SK-N-SH (cell line): Measurements from ENCODE around the gene RAB3B. TPM values are rescaled to one million over a fixed set of nuclear protein-coding genes. Genes with fewer than 3 reads are reported as not detected.
A peak's percentile ranks its signal among the peaks of the same experiment; 100 is the strongest.
"Not testable (repeated sequence)": the region's sequence is repeated elsewhere in the genome, so short reads cannot be mapped to it uniquely, and the experiment has no call there.

Source experiments
- CTCF ChIA-PET: fragments of 300-600, 350-600 bp; formaldehyde crosslinking; extraction: SDS; loops from one replicate; lab custom pipeline; 2021; lab: Yijun Ruan, JAX
- POLR2A ChIA-PET: fragments of 350-600 bp; sonication (Branson Sonifier 250); formaldehyde crosslinking; extraction: SDS; loops from one replicate; lab custom pipeline; 2020; ENCODE audit warnings: antibody characterized with exemption, inconsistent platforms; lab: Yijun Ruan, JAX
- DNase-seq: peaks from one replicate; pipeline ENCODE4 v3.0.0; 2012
- H2AFZ ChIP-seq: fragments of 200-600 bp; sonication (generic); 2 replicates; pipeline ENCODE4 v1.8.1; 2016; ENCODE audit warnings: antibody characterized with exemption, mild to moderate bottlenecking, low read depth
- H3F3A ChIP-seq: fragments of 200-600 bp; sonication (generic); replicated peaks from 2 replicates; pipeline ENCODE3; 2016; ENCODE audit warnings: antibody characterized with exemption, mild to moderate bottlenecking; ENCODE audit not compliant: insufficient read depth
- H3K27ac ChIP-seq, 2 experiments: fragments of 200-500 bp in 1 of 2; fragments of 200-600 bp in 1 of 2; sonication (Bioruptor generic) in 1 of 2; sonication (generic), shearing (Covaris generic) in 1 of 2; 2 replicates each; pipeline versions ENCODE4 v1.5.1 to v1.6.1; 2014 to 2016; ENCODE audit warnings: low read depth in 2 of 2, inconsistent platforms in 1 of 2, low read length in 1 of 2, mild to moderate bottlenecking in 1 of 2, mixed read lengths in 1 of 2
- H3K27me3 ChIP-seq: fragments of 200-600 bp; sonication (generic), shearing (Covaris generic); 2 replicates; pipeline ENCODE4 v1.6.1; 2016; ENCODE audit warnings: mixed run types; ENCODE audit not compliant: insufficient read depth
- H3K36me3 ChIP-seq, 2 experiments: fragments of 200-500 bp in 1 of 2; fragments of 200-600 bp in 1 of 2; sonication (Bioruptor generic) in 1 of 2; sonication (generic) in 1 of 2; replicated peaks in 1 of 2; 2 replicates each; pipeline versions ENCODE3 to v1.5.1; 2014 to 2016; ENCODE audit warnings: low read length in 1 of 2, mild to moderate bottlenecking in 1 of 2; ENCODE audit not compliant: insufficient read depth in 2 of 2, control insufficient read depth in 1 of 2
- H3K4me1 ChIP-seq, 2 experiments: fragments of 200-500 bp in 1 of 2; fragments of 200-600 bp in 1 of 2; sonication (Bioruptor generic) in 1 of 2; sonication (generic), shearing (Covaris generic) in 1 of 2; 2 replicates each; pipeline versions ENCODE4 v1.5.1 to v1.6.1; 2014 to 2016; ENCODE audit warnings: low read depth in 1 of 2, low read length in 1 of 2, mixed run types in 1 of 2; ENCODE audit not compliant: insufficient read depth in 2 of 2, control insufficient read depth in 1 of 2
- H3K4me2 ChIP-seq: fragments of 200-600 bp; sonication (generic), shearing (Covaris generic); 2 replicates; pipeline ENCODE4 v1.6.1; 2017; ENCODE audit warnings: mixed run types
- H3K4me3 ChIP-seq, 2 experiments: fragments of 200-500 bp in 1 of 2; fragments of 200-600 bp in 1 of 2; sonication (Bioruptor generic) in 1 of 2; sonication (generic), shearing (Covaris generic) in 1 of 2; 2 replicates each; pipeline versions ENCODE4 v1.5.1 to v1.8.1; 2014 to 2016; ENCODE audit warnings: low read depth in 2 of 2, inconsistent platforms in 1 of 2, low read length in 1 of 2, mild to moderate bottlenecking in 1 of 2, mixed read lengths in 1 of 2, moderate library complexity in 1 of 2
- H3K79me2 ChIP-seq: fragments of 200-600 bp; sonication (generic); 2 replicates; pipeline ENCODE4 v1.8.1; 2017; ENCODE audit warnings: mild to moderate bottlenecking; ENCODE audit not compliant: insufficient read depth
- H3K9ac ChIP-seq: fragments of 200-600 bp; sonication (generic); 2 replicates; pipeline ENCODE4 v1.6.1; 2017; ENCODE audit warnings: mixed run types
- H3K9me2 ChIP-seq: fragments of 200-600 bp; sonication (generic); 2 replicates; pipeline ENCODE4 v1.6.1; 2017; ENCODE audit warnings: mixed run types
- H3K9me3 ChIP-seq: fragments of 200-600 bp; sonication (generic); 2 replicates; pipeline ENCODE4 v1.6.1; 2017; ENCODE audit warnings: mixed run types, mild to moderate bottlenecking, moderate library complexity
- H4K20me1 ChIP-seq: fragments of 200-600 bp; sonication (generic); 2 replicates; pipeline ENCODE4 v1.6.1; 2017; ENCODE audit warnings: mild to moderate bottlenecking, mixed run types; ENCODE audit not compliant: insufficient read depth
- CHD2 ChIP-seq: fragments of 150-350 bp; IDR thresholded peaks from 2 replicates; pipeline ENCODE4 v1.6.1; 2018; ENCODE audit warnings: low read length; ENCODE audit not compliant: partially characterized antibody
- EP300 ChIP-seq, 2 experiments: IDR thresholded peaks; 2 replicates each; pipeline versions ENCODE4 v1.4.0 to v1.6.1; 2012; ENCODE audit warnings: borderline replicate concordance in 1 of 2, low read depth in 1 of 2, low read length in 1 of 2
- FOSL2 ChIP-seq: IDR thresholded peaks from 2 replicates; pipeline ENCODE4 v1.4.0; 2012; ENCODE audit warnings: low read depth, mild to moderate bottlenecking, moderate library complexity, borderline replicate concordance
- JUND ChIP-seq: IDR thresholded peaks from 2 replicates; pipeline ENCODE4 v1.4.0; 2012
- MEF2A ChIP-seq: IDR thresholded peaks from 2 replicates; pipeline ENCODE4 v1.4.0; 2012; ENCODE audit warnings: low read depth, borderline replicate concordance
- MXI1 ChIP-seq: IDR thresholded peaks from 2 replicates; pipeline ENCODE4 v1.6.1; 2012; ENCODE audit warnings: mild to moderate bottlenecking, low read depth, low read length, improper control_type of control experiment
- NFIC ChIP-seq: IDR thresholded peaks from 2 replicates; pipeline ENCODE4 v1.4.0; 2012; ENCODE audit warnings: borderline replicate concordance
- RCOR1 ChIP-seq: fragments of 150-350 bp; IDR thresholded peaks from 2 replicates; pipeline ENCODE4 v1.6.1; 2017; ENCODE audit warnings: antibody characterized with exemption, low read length
- RXRA ChIP-seq: IDR thresholded peaks from 2 replicates; pipeline ENCODE4 v1.4.0; 2012; ENCODE audit warnings: low read depth, mild to moderate bottlenecking, borderline replicate concordance
- SIN3A ChIP-seq: IDR thresholded peaks from 2 replicates; pipeline ENCODE4 v1.6.1; 2012; ENCODE audit warnings: low read depth, mild to moderate bottlenecking, low read length, moderate library complexity, borderline replicate concordance
- TCF12 ChIP-seq: IDR thresholded peaks from 2 replicates; pipeline ENCODE4 v1.4.0; 2012
- USF1 ChIP-seq: IDR thresholded peaks from 2 replicates; pipeline ENCODE4 v1.4.0; 2012; ENCODE audit warnings: low read depth, borderline replicate concordance
- USF2 ChIP-seq: fragments of 150-350 bp; IDR thresholded peaks from 2 replicates; pipeline ENCODE4 v1.6.1; 2017; ENCODE audit warnings: antibody characterized with exemption, low read length, low read depth, borderline replicate concordance
- YY1 ChIP-seq: IDR thresholded peaks from 2 replicates; pipeline ENCODE4 v1.4.0; 2012; ENCODE audit warnings: low read depth, mild to moderate bottlenecking
- WGBS: methylation state at CpG from one replicate; pipeline ENCODE4 v1.1.6; 2017; ENCODE audit warnings: low lambda C conversion rate; 5-methylcytosine and 5-hydroxymethylcytosine counted together
- polyA plus RNA-seq, 3 experiments: library from polyadenylated mRNA; depleted of rRNA; stranded (reverse); fragments of >200 nt; gene quantifications; 2 replicates each; pipeline ENCODE4 v1.2.3, GENCODE V29; 2012

Gene RAB3B
- polyA plus RNA-seq, 1 of the 3 experiments (the other 2 are of a cell fraction): 10.2 TPM

GRCh38 chr1:52007215-52008002 lies 16.9 kb upstream of the RAB3B start:
- POLR2A ChIA-PET: no interaction called here
- TF ChIP-seq MXI1: no peak
- no peak for TF ChIP-seq RXRA
- no peak for TF ChIP-seq RCOR1
- no peak for TF ChIP-seq CHD2
- no peak for TF ChIP-seq YY1
- no peak for TF ChIP-seq FOSL2
- TF ChIP-seq JUND: no peak
- no peak for TF ChIP-seq NFIC
- TF ChIP-seq USF1: no peak
- no peak for TF ChIP-seq MEF2A
- TF ChIP-seq SIN3A: no peak
- TF ChIP-seq USF2: no peak
- no peak for TF ChIP-seq EP300 (IDR thresholded peaks at IDR 0.05; ENCODE audit: borderline replicate concordance in 1 of 2, low read depth in 1 of 2, low read length in 1 of 2)
- TF ChIP-seq TCF12: no peak
- CTCF ChIA-PET: interaction anchor here (0.7 to 1.3 kb wide), 2 partner anchors 110 to 142 kb away, joined by 3 to 6 read pairs; no protein-coding TSS in a partner anchor
- Histone ChIP-seq H4K20me1 (no peaks in the 10 kb centered on the region), H2AFZ (peak overlapping the region; percentile 76; the same call in 1 of the 2 replicates), H3K4me3 (no peak overlapping the region), H3K27ac (no peak overlapping the region), H3K9ac (no peak overlapping the region), H3K4me1 (peaks cover 0 to 18% of the 10 kb centered on the region in 2 experiments; a peak in 1 of 4 replicates), H3K27me3 (no peaks in the 10 kb centered on the region), H3K9me3 (no peaks in the 10 kb centered on the region), H3K4me2 (no peak overlapping the region), H3K79me2 (no peaks in the 10 kb centered on the region), H3K9me2 (no peaks in the 10 kb centered on the region), H3F3A (peaks cover 14% of the 10 kb centered on the region), H3K36me3 (no peaks in the 10 kb centered on the region)
- no peak for DNase-seq
- WGBS: 44% methylated on average over 5 of the region's 5 CpGs

- Histone ChIP-seq H3K9ac (peak overlapping the region; percentile 40; the same call in 1 of the 2 replicates), H2AFZ (peak overlapping the region; percentile 82)
- POLR2A ChIA-PET: not testable (repeated sequence)
Measured at GRCh38 chr1:52006081-52006553, 15.6 kb upstream of the RAB3B start.

More at GRCh38 chr1:52006081-52006553, 15.6 kb upstream of the RAB3B start:
- CTCF ChIA-PET: interaction anchor here (1.1 to 3.2 kb wide), 3 partner anchors 100 to 202 kb away, joined by 3 to 30 read pairs (median 3); no protein-coding TSS in a partner anchor
- WGBS: 85% methylated on average over 5 of the region's 5 CpGs
- H3K4me3 ChIP-seq, H3K79me2 ChIP-seq, H3K9me3 ChIP-seq, H3K9me2 ChIP-seq, H3K27me3 ChIP-seq, DNase-seq, H3K36me3 ChIP-seq, H4K20me1 ChIP-seq: not testable (repeated sequence)
- peaks cover 0 to 21% of the 10 kb centered on the region in 2 experiments; a peak in 1 of 4 replicates for H3K4me1 ChIP-seq
- peak overlapping the region in 1 of 2 experiments; percentile 87; a peak in 2 of 4 replicates for H3K27ac ChIP-seq
- peak overlapping the region; percentile 36; the same call in 1 of the 2 replicates for H3K4me2 ChIP-seq
- H3F3A ChIP-seq: peaks cover 14% of the 10 kb centered on the region
